HEK293T (cell line): ENCODE measurements around the gene SECISBP2.
"Not testable (repeated sequence)": the region's sequence is repeated elsewhere in the genome, so short reads cannot be mapped to it uniquely, and the experiment has no call there.

Experiments used
- ARNT ChIP-seq: fragments of 450-650 bp; IDR thresholded peaks from 2 replicates; pipeline ENCODE4 v1.6.1; 2017; ENCODE audit warnings: mild to moderate bottlenecking
- BHLHE40 ChIP-seq: fragments of 450-650 bp; IDR thresholded peaks from 2 replicates; pipeline ENCODE4 v1.6.1; 2016; ENCODE audit warnings: mild to moderate bottlenecking, moderate library complexity, borderline replicate concordance
- CTBP1 ChIP-seq: fragments of 450-650 bp; IDR thresholded peaks from 2 replicates; pipeline ENCODE4 v1.6.1; 2016; ENCODE audit warnings: borderline replicate concordance
- ELF4 ChIP-seq: fragments of 450-650 bp; IDR thresholded peaks from 2 replicates; pipeline ENCODE4 v1.6.1; 2017; ENCODE audit warnings: antibody characterized with exemption
- FOXA1 ChIP-seq: fragments of 450-650 bp; IDR thresholded peaks from 2 replicates; pipeline ENCODE4 v1.6.1; 2016; ENCODE audit warnings: mild to moderate bottlenecking
- FOXK2 ChIP-seq: fragments of 450-650 bp; IDR thresholded peaks from 2 replicates; pipeline ENCODE4 v1.6.1; 2016; ENCODE audit warnings: mild to moderate bottlenecking
- HDGF ChIP-seq: fragments of 450-650 bp; IDR thresholded peaks from 2 replicates; pipeline ENCODE4 v1.6.1; 2017; ENCODE audit warnings: antibody characterized with exemption, borderline replicate concordance
- L3MBTL2 ChIP-seq: fragments of 450-650 bp; conservative IDR thresholded peaks from 2 replicates; pipeline ENCODE4 v1.6.1; 2016; ENCODE audit warnings: mild to moderate bottlenecking
- LEF1 ChIP-seq: fragments of 450-650 bp; IDR thresholded peaks from 2 replicates; pipeline ENCODE4 v1.6.1; 2017; ENCODE audit warnings: mild to moderate bottlenecking, borderline replicate concordance
- SP1 ChIP-seq: fragments of 450-650 bp; IDR thresholded peaks from 2 replicates; pipeline ENCODE4 v1.6.1; 2017
- SUZ12 ChIP-seq: fragments of 450-650 bp; IDR thresholded peaks from 2 replicates; pipeline ENCODE4 v1.6.1; 2016; ENCODE audit warnings: mild to moderate bottlenecking
- TARDBP ChIP-seq: fragments of 450-650 bp; IDR thresholded peaks from 2 replicates; pipeline ENCODE4 v1.6.1; 2016
- ZNF384 ChIP-seq: fragments of 450-650 bp; IDR thresholded peaks from 2 replicates; pipeline ENCODE4 v1.6.1; 2016

DNA sequence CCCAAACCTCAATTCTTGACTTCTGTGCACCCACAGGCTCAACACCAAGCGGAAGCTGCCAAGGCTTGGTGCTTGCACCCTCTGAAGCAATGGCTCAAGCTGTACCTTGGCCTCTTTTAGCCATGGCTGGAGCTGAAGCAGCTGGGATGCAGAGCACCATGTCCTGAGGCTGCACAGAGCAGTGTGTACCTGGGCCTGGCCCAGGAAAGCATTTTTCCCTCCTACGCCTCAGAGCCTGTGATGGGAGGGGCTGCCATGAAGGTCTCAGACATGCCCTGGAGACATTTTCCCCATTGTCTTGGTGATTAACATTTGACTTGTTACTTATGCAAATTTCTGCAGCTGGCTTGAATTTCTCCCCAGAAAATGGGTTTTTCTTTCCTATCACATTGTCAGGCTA, 42.3 kb upstream of the SECISBP2 start:
- TF ChIP-seq SP1, FOXA1, SUZ12, BHLHE40, CTBP1, ARNT, L3MBTL2, LEF1, FOXK2, ELF4, ZNF384, TARDBP, HDGF: not testable (repeated sequence)
